Choroid plexus epithelial cell (primary cell): ENCODE measurements around the gene NUP93.
A peak's percentile ranks its signal among the peaks of the same experiment; 100 is the strongest.

Experiments
- DNase-seq: peaks from one replicate; pipeline ENCODE4 v3.0.0-alpha.2; 2010; ENCODE audit warnings: low read depth
- H3K4me3 ChIP-seq: 2 replicates; pipeline ENCODE4 v1.5.1; 2011; ENCODE audit warnings: low read depth, mild to moderate bottlenecking, control low read depth, low read length, moderate library complexity
- CTCF ChIP-seq: conservative IDR thresholded peaks from 2 replicates; pipeline ENCODE4 v1.5.1; 2011; ENCODE audit warnings: low read depth, mild to moderate bottlenecking, control low read depth, inconsistent platforms, low read length, moderate library complexity

Gene NUP93

DNA sequence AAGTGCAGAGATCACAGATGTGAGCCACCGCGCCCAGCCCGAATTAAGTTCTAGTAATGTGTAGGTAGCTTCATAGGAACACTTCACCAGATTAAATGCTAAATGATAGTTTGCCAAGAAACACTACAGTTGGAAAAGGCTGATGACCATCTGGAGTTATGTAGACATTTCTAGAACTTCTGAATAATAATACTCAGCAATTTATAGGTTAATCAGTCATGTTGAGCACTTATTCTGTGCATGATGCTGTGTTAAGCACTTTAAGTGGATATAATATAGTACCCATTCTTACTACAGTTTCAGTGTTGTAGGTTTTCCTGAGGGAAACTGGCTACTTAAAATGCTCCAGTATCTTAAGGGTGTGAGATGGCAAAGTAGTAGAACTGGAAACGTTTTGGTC is 45.2 kb downstream of the NUP93 start:
- H3K4me3 ChIP-seq: no peak overlapping the region
- TF ChIP-seq CTCF: no peak
- no peak for DNase-seq

DNA sequence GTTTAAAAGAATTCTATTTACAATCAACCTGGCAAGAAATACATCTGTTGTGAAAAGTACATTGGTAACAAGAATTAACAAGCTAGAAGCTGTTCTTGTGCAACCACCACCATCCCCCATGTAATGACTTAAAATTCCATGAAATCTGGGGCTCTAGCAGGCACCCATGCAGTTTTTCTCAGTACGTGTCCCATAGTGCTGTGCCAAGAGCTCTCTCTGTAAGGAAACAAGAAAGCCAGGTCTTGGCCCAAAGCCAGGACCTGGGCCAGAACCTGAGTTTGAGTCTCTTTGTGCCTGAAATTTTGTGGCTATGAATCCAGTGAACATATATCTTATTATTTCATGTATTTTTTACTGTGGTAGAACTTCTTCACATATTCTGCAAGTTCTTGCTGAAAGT is 46.6 kb downstream of the NUP93 start:
- peak; percentile 65 for DNase-seq
- H3K4me3 ChIP-seq: no peak overlapping the region
- TF ChIP-seq CTCF: no peak

GRCh38 chr16:56777001-56777400 is 47.1 kb downstream of the NUP93 start:
- TF ChIP-seq CTCF: no peak
- DNase-seq: no peak
- H3K4me3 ChIP-seq: no peak overlapping the region

- no peak for DNase-seq
- no peak for TF ChIP-seq CTCF
- no peak overlapping the region for H3K4me3 ChIP-seq
Observed at GRCh38 chr16:56777482-56777881, 47.6 kb downstream of the NUP93 start.

- TF ChIP-seq CTCF: no peak
- H3K4me3 ChIP-seq: no peak overlapping the region
- no peak for DNase-seq
Observed at GRCh38 chr16:56779906-56780305, 50.0 kb downstream of the NUP93 start.

DNA sequence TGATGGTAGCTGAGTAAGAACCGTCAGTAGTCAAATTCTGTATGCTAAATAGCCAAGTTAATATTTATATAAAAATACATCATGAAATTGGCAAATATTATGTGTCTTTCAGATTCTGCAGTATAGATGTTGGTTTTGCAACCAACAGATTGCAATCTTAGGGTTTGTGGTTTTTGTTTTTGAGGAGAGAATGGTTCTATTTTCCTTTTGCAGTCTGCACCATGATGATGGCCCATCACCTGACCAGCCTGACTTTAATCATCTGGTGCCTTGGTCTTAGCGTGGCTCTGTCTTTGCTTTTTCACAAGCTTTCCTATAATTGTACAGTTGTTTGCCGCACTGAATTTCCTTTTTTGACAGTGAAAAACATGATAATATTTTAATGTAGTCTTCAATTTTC is 50.7 kb downstream of the NUP93 start:
- no peak overlapping the region for H3K4me3 ChIP-seq
- DNase-seq: peak; percentile 49
- no peak for TF ChIP-seq CTCF

DNA sequence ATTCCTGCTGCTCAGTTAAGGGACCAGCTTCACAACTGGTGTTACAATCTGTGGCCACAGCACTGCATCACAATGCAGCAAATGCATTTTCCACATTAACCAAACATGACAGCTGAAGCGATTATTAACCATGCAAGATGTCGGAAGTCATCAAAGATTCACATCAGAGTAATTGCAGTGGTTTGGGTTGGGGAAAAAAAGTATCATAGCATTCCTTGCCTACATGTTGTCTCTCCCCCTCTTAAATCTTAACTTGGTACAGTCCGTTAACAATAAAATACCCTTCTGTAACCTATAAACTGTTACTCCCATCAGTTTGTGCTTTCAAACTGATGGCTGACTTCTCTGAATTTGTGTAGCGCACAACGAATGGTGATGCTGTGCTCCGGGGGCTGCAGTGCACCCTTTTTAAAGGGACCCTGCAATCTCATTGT is 51.6 kb downstream of the NUP93 start:
- H3K4me3 ChIP-seq: no peak overlapping the region
- DNase-seq: no peak
- TF ChIP-seq CTCF: no peak
